GM12865 (cell line): Measurements from ENCODE around the gene CAST.
A peak's percentile ranks its signal among the peaks of the same experiment; 100 is the strongest.

Source experiments
- DNase-seq: peaks from one replicate; pipeline ENCODE4 v3.0.0; 2010; ENCODE audit warnings: low read depth
- H3K4me3 ChIP-seq: 2 replicates; pipeline ENCODE4 v1.5.1; 2011; ENCODE audit warnings: mild to moderate bottlenecking, low read depth, low read length, control low read depth
- TF ChIP-seq, protein P1 (sequence below): IDR thresholded peaks from 2 replicates; pipeline ENCODE4 v1.5.1; 2011; ENCODE audit warnings: low read length, control low read depth, low read depth, inconsistent platforms; ENCODE audit not compliant: insufficient read depth; ENCODE audit errors: missing control alignments

The CAST gene

GRCh38 chr5:96708600-96708999 is 46.4 kb downstream of the CAST start:
- DNase-seq = no peak
- no peak overlapping the region for H3K4me3 ChIP-seq
- TF ChIP-seq, protein P1, sequence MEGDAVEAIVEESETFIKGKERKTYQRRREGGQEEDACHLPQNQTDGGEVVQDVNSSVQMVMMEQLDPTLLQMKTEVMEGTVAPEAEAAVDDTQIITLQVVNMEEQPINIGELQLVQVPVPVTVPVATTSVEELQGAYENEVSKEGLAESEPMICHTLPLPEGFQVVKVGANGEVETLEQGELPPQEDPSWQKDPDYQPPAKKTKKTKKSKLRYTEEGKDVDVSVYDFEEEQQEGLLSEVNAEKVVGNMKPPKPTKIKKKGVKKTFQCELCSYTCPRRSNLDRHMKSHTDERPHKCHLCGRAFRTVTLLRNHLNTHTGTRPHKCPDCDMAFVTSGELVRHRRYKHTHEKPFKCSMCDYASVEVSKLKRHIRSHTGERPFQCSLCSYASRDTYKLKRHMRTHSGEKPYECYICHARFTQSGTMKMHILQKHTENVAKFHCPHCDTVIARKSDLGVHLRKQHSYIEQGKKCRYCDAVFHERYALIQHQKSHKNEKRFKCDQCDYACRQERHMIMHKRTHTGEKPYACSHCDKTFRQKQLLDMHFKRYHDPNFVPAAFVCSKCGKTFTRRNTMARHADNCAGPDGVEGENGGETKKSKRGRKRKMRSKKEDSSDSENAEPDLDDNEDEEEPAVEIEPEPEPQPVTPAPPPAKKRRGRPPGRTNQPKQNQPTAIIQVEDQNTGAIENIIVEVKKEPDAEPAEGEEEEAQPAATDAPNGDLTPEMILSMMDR = no peak

- DNase-seq = no peak
- TF ChIP-seq, protein P1 = no peak
- no peak overlapping the region for H3K4me3 ChIP-seq
Observed at GRCh38 chr5:96709152-96709821, 47.1 kb downstream of the CAST start.

GRCh38 chr5:96712100-96712746 is 50.0 kb downstream of the CAST start:
- DNase-seq = no peak
- TF ChIP-seq, protein P1 = no peak
- no peak overlapping the region for H3K4me3 ChIP-seq

DNA sequence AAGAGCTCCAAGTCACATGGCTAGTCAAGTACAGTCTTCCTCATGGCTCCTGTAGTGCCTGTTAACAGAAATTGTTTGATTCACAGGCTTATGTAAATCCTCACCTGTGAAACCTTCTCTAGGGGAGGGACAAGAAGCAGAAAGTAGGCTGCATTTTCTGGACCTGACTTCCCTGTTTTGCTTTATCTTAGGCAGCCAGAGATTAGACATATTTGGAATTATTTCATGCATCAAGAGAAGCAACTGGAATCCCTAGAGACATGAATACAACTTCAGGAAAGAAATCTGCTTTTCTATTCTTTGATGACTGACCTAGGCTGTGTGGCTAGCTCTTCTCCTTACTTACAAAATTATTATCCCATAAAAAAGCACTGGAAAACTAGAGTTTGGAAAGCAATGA is 52.3 kb downstream of the CAST start:
- H3K4me3 ChIP-seq = no peak overlapping the region
- DNase-seq = no peak
- TF ChIP-seq, protein P1 = no peak

DNA sequence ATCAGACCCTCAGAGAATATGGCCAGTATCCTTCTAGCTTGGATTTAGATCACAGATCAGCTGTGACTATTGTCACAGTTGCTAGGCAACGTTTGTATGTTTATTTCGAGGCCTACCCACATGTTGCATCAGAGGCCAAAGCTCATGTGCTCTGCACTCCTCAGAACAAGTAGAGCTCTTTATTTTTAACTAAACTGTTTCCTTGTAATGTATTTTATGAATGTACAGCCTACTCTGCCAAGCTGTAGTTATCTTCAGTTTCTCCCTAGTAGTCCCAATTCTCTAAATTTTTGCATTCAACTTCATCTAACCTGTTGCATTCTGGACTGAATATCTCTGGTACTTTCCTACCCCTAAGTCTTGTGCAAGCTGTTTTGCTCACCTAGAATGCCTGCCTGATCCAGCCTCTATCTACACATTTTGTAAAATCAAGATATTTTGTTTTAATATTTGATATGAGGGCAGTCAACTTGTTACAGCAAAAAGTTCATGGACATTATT is 52.8 kb downstream of the CAST start:
- H3K4me3 ChIP-seq = no peak overlapping the region
- DNase-seq = peak; percentile 13
- TF ChIP-seq, protein P1 = no peak

DNA sequence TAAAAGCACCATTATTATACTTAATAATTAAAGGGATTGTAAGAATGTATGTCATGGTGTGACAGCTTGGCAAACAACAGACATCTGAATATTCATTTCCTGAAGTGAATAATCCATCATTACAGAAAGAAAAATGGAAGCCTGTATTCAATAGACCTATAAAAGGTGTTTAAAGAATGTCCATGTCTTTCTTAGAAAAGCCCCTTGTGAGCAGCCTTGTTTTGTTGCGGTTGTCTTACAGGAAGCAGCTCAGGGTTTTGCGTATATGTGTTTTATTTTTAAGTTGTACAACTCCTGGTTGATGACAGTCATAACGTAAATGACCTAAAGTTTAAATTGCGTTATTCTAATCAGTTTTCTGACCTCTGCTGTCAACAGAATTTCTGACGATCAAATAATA is 53.8 kb downstream of the CAST start:
- no peak for DNase-seq
- no peak overlapping the region for H3K4me3 ChIP-seq
- TF ChIP-seq, protein P1 = no peak

DNA sequence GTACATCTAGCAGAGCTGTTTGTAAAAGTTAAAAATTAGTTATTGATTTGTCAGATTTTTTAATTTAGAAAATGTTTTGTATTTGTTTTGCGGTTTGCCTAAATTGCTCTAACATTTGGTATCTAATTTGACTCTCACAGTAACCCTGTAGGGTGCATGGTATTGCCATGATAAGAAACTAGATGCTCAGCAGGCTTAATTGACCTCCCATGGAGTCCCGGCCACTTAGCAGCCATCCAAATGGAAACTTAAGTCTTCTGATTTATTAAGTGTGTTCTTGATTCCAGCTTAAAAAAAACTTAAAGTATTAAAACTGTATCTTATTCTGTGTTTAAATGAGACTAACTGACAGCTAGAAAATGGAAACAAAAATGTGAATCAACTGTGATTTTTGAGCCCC is 54.5 kb downstream of the CAST start:
- TF ChIP-seq, protein P1 = no peak
- DNase-seq = no peak
- no peak overlapping the region for H3K4me3 ChIP-seq
